ENCODE data around the gene COA3.

COA3 gene

GRCh38 chr17:42782166-42783061 lies 16.1 kb downstream of the COA3 start:
- no peak for DNase-seq (ENCODE audit: low read depth)
- no peak overlapping the region for H3K4me3 ChIP-seq (ENCODE audit: low read depth, low read length)
- no peak for TF ChIP-seq CTCF (IDR thresholded peaks at IDR 0.05; ENCODE audit: insufficient read depth, low read depth, low read length, missing control alignments)

GRCh38 chr17:42781639-42782165 lies 16.8 kb downstream of the COA3 start:
- no peak for TF ChIP-seq CTCF (IDR thresholded peaks at IDR 0.05; ENCODE audit: insufficient read depth, low read depth, low read length, missing control alignments)
- no peak for DNase-seq (ENCODE audit: low read depth)
- H3K4me3 ChIP-seq (ENCODE audit: low read depth, low read length), result no peak overlapping the region

GRCh38 chr17:42780851-42781638 lies 17.5 kb downstream of the COA3 start:
- no peak for TF ChIP-seq CTCF (IDR thresholded peaks at IDR 0.05; ENCODE audit: insufficient read depth, low read depth, low read length, missing control alignments)
- DNase-seq (ENCODE audit: low read depth), result no peak
- H3K4me3 ChIP-seq (ENCODE audit: low read depth, low read length), result no peak overlapping the region

- no peak for DNase-seq (ENCODE audit: low read depth)
- no peak for TF ChIP-seq CTCF (IDR thresholded peaks at IDR 0.05; ENCODE audit: insufficient read depth, low read depth, low read length, missing control alignments)
- H3K4me3 ChIP-seq (ENCODE audit: low read depth, low read length), result no peak within 1 kb of the TSS
Measured at GRCh38 chr17:42779936-42780850, 18.3 kb downstream of the COA3 start, which contains the start of gene WNK4. TSS of gene WNK4 (plus strand) at chr17:42780610. CDS start at chr17:42780699, 89 bp downstream.

GRCh38 chr17:42779304-42779935 lies 19.1 kb downstream of the COA3 start:
- H3K4me3 ChIP-seq (ENCODE audit: low read depth, low read length), result no peak overlapping the region
- no peak for TF ChIP-seq CTCF (IDR thresholded peaks at IDR 0.05; ENCODE audit: insufficient read depth, low read depth, low read length, missing control alignments)

GRCh38 chr17:42778570-42778969 lies 19.9 kb downstream of the COA3 start:
- no peak for DNase-seq (ENCODE audit: low read depth)
- H3K4me3 ChIP-seq (ENCODE audit: low read depth, low read length), result no peak overlapping the region
- TF ChIP-seq CTCF (IDR thresholded peaks at IDR 0.05; ENCODE audit: insufficient read depth, low read depth, low read length, missing control alignments), result no peak

More at GRCh38 chr17:42779304-42779935, 19.1 kb downstream of the COA3 start:
- DNase-seq (ENCODE audit: low read depth), result no peak

All from GM12865 (cell line).